WTC11 (cell line): ENCODE data around the gene MRTFB. TPM values are rescaled to one million over a fixed set of nuclear protein-coding genes. Genes with fewer than 3 reads are reported as not detected.

Experiments
- ATAC-seq: fragments of 200-7000 bp; cut with Tn5 transposase; 2 replicates; pipeline ENCODE4 v1.10.0; 2021; ENCODE audit warnings: mild to moderate bottlenecking, moderate library complexity
- CTCF ChIA-PET: fragments of 300-600 bp; sonication (Branson Sonifier 250); formaldehyde crosslinking; loops from one replicate; lab custom pipeline; 2021; ENCODE audit warnings: antibody characterized with exemption; lab: Charles Lee
- POLR2A ChIA-PET: fragments of 350-600 bp; sonication (Branson Sonifier 250); formaldehyde crosslinking; loops from one replicate; lab custom pipeline; 2021; ENCODE audit warnings: antibody characterized with exemption; lab: Charles Lee
- DNase-seq: peaks from one replicate; pipeline ENCODE4 v3.0.0; 2021; ENCODE audit warnings: low spot score
- H3K27ac Mint-ChIP-seq: 2 replicates; pipeline ENCODE4 v1.8.0; 2021; ENCODE audit warnings: mixed read lengths
- H3K27me3 Mint-ChIP-seq: 2 replicates; pipeline ENCODE4 v1.8.0; 2021; ENCODE audit warnings: low read depth, mild to moderate bottlenecking, moderate library complexity, mixed read lengths
- H3K36me3 Mint-ChIP-seq: 2 replicates; pipeline ENCODE4 v1.8.0; 2021; ENCODE audit warnings: mixed read lengths
- H3K4me1 Mint-ChIP-seq: 2 replicates; pipeline ENCODE4 v1.8.0; 2022; ENCODE audit warnings: mixed read lengths
- H3K4me3 Mint-ChIP-seq: 2 replicates; pipeline ENCODE4 v1.8.0; 2021; ENCODE audit warnings: mild to moderate bottlenecking, moderate library complexity, mixed read lengths
- H3K9me3 Mint-ChIP-seq: 2 replicates; pipeline ENCODE4 v1.8.0; 2021; ENCODE audit warnings: mixed read lengths
- EMX1 ChIP-seq: fragments of 250-450 bp; sonication (Bioruptor Pico); IDR thresholded peaks from 2 replicates; pipeline ENCODE4 v1.8.0; 2021; ENCODE audit warnings: mild to moderate bottlenecking
- MYBL2 ChIP-seq: sonication (generic); formaldehyde crosslinking; IDR thresholded peaks from 2 replicates; pipeline ENCODE4 v1.8.1; 2023; ENCODE audit warnings: mild to moderate bottlenecking, moderate library complexity, missing genetic modification reagents
- PRRX2 ChIP-seq: fragments of 250-450 bp; sonication (Bioruptor Pico); IDR thresholded peaks from 2 replicates; pipeline ENCODE4 v1.8.0; 2021; ENCODE audit warnings: mild to moderate bottlenecking
- SMAD4 ChIP-seq: sonication (generic); formaldehyde crosslinking; IDR thresholded peaks from 2 replicates; pipeline ENCODE4 v1.8.0; 2022; ENCODE audit warnings: mild to moderate bottlenecking, missing genetic modification reagents
- TCF7 ChIP-seq: sonication (generic); formaldehyde crosslinking; IDR thresholded peaks from 2 replicates; pipeline ENCODE4 v1.8.0; 2022; ENCODE audit warnings: mild to moderate bottlenecking, low read depth, missing genetic modification reagents, moderate library complexity
- TEAD1 ChIP-seq: sonication (generic); formaldehyde crosslinking; IDR thresholded peaks from 2 replicates; pipeline ENCODE4 v1.8.0; 2022; ENCODE audit warnings: mild to moderate bottlenecking, missing genetic modification reagents
- ZNF317 ChIP-seq: sonication (generic); formaldehyde crosslinking; IDR thresholded peaks from 2 replicates; pipeline ENCODE4 v1.8.1; 2023; ENCODE audit warnings: low read depth, mild to moderate bottlenecking, moderate library complexity, missing genetic modification reagents, borderline replicate concordance
- ZNF396 ChIP-seq: fragments of 250-450 bp; sonication (Bioruptor Pico); IDR thresholded peaks from 2 replicates; pipeline ENCODE4 v1.8.0; 2021; ENCODE audit warnings: mild to moderate bottlenecking, moderate library complexity, borderline replicate concordance
- ZNF416 ChIP-seq: fragments of 250-450 bp; sonication (Bioruptor Pico); IDR thresholded peaks from 2 replicates; pipeline ENCODE4 v1.9.0; 2021; ENCODE audit warnings: mild to moderate bottlenecking, inconsistent platforms
- total RNA-seq: library from RNA; stranded (reverse); gene quantifications from 3 replicates; pipeline ENCODE4 v1.2.3, GENCODE V29; 2021
- TF ChIP-seq, protein P1 (sequence below): fragments of 250-450 bp; sonication (Bioruptor Pico); conservative IDR thresholded peaks from 2 replicates; pipeline ENCODE4 v1.9.0; 2021; ENCODE audit warnings: mild to moderate bottlenecking
- TF ChIP-seq, protein P2 (sequence below): sonication (generic); formaldehyde crosslinking; IDR thresholded peaks from 2 replicates; pipeline ENCODE4 v1.8.1; 2022; ENCODE audit warnings: mild to moderate bottlenecking, moderate library complexity, missing genetic modification reagents
- TF ChIP-seq, protein P3 (sequence below): fragments of 200-600 bp; IDR thresholded peaks from 2 replicates; pipeline ENCODE4 v1.8.0; 2022; ENCODE audit warnings: antibody characterized with exemption
- TF ChIP-seq, protein P4 (sequence below): sonication (generic); formaldehyde crosslinking; IDR thresholded peaks from 2 replicates; pipeline ENCODE4 v1.8.0; 2023; ENCODE audit warnings: missing genetic modification reagents
- TF ChIP-seq, protein P5 (sequence below): sonication (generic); formaldehyde crosslinking; IDR thresholded peaks from 2 replicates; pipeline ENCODE4 v1.8.0; 2023; ENCODE audit warnings: missing genetic modification reagents, mild to moderate bottlenecking, borderline replicate concordance
- TF ChIP-seq, protein P6 (sequence below): sonication (generic); formaldehyde crosslinking; conservative IDR thresholded peaks from 2 replicates; pipeline ENCODE4 v1.8.1; 2022; ENCODE audit warnings: mild to moderate bottlenecking, missing genetic modification reagents
- TF ChIP-seq, protein P7 (sequence below): fragments of 250-450 bp; sonication (Bioruptor Pico); IDR thresholded peaks from 2 replicates; pipeline ENCODE4 v1.8.0; 2021; ENCODE audit warnings: mild to moderate bottlenecking
- TF ChIP-seq, protein P8 (sequence below): sonication (generic); formaldehyde crosslinking; IDR thresholded peaks from 2 replicates; pipeline ENCODE4 v1.8.1; 2023; ENCODE audit warnings: mild to moderate bottlenecking, missing genetic modification reagents

Gene MRTFB
- total RNA-seq, 1 experiment from 2014 or later, result 30.8 TPM

DNA sequence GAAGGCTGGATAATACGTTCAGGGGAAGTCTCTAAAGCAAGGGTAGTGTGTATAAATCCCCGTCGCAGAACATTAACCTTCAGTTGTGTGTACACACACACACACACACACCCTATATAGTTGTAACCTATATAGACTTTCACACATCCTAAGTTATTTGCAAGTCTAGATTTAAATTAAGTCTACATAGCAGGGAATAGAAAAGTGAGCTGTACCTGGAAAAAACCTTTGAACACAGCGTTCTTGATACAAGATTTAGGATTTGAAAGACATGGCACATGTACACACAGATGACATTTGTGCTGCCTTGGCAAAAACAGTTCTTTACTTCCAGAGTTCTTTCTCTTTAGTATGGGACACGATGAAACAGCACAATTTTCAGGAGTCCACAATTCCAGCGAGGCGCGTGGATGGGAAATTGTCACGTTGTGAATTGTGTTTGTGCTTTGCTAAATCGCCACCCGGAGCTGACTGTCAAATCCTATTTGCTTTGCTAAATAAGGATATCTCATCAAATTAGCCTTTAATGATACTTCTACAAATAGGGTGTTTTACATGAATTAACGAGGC lies 233.9 kb downstream of the MRTFB start:
- Mint-ChIP-seq H3K4me3 (peak overlapping the region; percentile 92), H3K4me1 (peaks cover 67% of the 10 kb centered on the region), H3K27ac (no peak overlapping the region; the same call in 1 of the 2 replicates), H3K36me3 (no peaks in the 10 kb centered on the region), H3K9me3 (no peaks in the 10 kb centered on the region), H3K27me3 (peaks cover 8% of the 10 kb centered on the region; the same call in 1 of the 2 replicates)
- DNase-seq (no peak), ATAC-seq (no peak)
- TF ChIP-seq, protein P1, sequence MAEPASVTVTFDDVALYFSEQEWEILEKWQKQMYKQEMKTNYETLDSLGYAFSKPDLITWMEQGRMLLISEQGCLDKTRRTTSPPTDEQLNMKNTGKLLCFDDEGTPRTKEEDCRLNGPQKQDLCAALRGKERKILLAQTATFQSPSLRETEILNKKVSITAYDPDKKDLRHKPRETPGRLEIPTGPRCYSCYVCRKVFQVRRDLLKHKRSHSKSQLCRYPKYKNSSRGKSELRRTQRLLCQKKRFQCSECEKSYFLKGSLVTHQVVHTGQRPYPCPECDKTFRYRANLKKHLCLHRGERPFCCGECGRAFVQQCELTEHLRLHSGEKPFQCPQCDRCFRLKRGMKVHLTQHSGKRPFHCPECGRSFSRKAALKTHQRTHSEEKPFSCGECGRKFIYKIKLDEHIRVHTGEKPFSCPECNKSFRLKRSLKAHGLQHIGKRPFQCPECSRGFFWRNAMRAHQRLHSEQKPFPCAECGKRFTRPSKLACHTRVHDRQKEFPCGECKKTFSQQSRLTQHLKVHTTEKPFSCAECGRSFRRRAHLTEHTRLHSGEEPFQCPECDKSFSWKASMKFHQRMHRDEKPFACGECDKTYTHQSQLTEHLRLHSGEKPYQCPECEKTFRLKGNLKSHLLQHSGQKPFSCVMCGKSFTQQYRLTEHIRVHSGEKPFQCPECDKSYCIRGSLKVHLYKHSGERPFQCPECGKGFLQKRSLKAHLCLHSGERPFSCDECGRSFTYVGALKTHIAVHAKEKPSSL (CRISPR knock-in tag), result no peak
- TF ChIP-seq, protein P2, sequence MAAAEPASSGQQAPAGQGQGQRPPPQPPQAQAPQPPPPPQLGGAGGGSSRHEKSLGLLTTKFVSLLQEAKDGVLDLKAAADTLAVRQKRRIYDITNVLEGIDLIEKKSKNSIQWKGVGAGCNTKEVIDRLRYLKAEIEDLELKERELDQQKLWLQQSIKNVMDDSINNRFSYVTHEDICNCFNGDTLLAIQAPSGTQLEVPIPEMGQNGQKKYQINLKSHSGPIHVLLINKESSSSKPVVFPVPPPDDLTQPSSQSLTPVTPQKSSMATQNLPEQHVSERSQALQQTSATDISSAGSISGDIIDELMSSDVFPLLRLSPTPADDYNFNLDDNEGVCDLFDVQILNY (CRISPR knock-in tag), result no peak
- TF ChIP-seq, protein P3, sequence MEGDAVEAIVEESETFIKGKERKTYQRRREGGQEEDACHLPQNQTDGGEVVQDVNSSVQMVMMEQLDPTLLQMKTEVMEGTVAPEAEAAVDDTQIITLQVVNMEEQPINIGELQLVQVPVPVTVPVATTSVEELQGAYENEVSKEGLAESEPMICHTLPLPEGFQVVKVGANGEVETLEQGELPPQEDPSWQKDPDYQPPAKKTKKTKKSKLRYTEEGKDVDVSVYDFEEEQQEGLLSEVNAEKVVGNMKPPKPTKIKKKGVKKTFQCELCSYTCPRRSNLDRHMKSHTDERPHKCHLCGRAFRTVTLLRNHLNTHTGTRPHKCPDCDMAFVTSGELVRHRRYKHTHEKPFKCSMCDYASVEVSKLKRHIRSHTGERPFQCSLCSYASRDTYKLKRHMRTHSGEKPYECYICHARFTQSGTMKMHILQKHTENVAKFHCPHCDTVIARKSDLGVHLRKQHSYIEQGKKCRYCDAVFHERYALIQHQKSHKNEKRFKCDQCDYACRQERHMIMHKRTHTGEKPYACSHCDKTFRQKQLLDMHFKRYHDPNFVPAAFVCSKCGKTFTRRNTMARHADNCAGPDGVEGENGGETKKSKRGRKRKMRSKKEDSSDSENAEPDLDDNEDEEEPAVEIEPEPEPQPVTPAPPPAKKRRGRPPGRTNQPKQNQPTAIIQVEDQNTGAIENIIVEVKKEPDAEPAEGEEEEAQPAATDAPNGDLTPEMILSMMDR, result no peak
- TF ChIP-seq ZNF396 (CRISPR knock-in tag), result no peak
- no peak for TF ChIP-seq MYBL2
- TF ChIP-seq, protein P4, sequence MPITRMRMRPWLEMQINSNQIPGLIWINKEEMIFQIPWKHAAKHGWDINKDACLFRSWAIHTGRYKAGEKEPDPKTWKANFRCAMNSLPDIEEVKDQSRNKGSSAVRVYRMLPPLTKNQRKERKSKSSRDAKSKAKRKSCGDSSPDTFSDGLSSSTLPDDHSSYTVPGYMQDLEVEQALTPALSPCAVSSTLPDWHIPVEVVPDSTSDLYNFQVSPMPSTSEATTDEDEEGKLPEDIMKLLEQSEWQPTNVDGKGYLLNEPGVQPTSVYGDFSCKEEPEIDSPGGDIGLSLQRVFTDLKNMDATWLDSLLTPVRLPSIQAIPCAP (CRISPR knock-in tag), result no peak
- ChIA-PET CTCF (interaction anchor here (1.0 kb wide), 2 partner anchors 15 to 101 kb away, joined by 3 read pairs; no protein-coding TSS in a partner anchor), POLR2A (no interaction called here)

DNA sequence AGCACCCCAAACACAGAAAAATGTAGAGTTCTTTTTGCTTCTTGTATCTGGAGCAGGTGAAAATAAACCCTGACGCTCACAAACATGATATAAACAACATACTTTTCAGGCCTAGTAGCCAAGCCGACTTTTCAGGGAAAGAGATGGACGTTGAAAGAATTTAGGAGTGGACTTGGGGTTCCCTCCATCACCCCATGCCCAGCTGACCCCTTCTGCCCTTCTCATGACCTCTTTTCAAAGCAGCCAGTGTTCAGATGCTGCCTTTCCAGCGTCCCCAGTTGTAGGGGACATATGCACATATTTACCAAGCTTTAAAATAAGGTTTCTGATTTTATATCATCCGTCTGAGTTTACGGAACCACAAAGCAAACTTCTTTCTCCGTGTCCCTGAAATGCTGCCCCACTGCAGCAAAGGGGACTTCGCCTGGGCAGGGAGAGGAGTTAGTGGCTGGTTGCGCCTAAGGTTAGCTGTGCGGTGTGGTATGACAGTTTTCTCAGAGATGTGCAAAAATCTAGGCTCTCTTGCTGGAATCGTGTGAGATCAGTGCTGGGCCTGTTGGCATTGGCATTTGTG lies 235.5 kb downstream of the MRTFB start:
- CTCF ChIA-PET, result interaction anchor here (1.9 kb wide), 1 partner anchor 8 kb away, joined by 6 read pairs; no protein-coding TSS in a partner anchor
- peaks cover 4% of the 10 kb centered on the region; the same call in 1 of the 2 replicates for H3K36me3 Mint-ChIP-seq
- POLR2A ChIA-PET, result no interaction called here
- no peak for ATAC-seq
- no peaks in the 10 kb centered on the region for H3K9me3 Mint-ChIP-seq
- peak overlapping the region; percentile 52 for H3K27ac Mint-ChIP-seq
- peak overlapping the region; percentile 1; the same call in 1 of the 2 replicates for H3K4me3 Mint-ChIP-seq
- H3K27me3 Mint-ChIP-seq, result peaks cover 5% of the 10 kb centered on the region; the same call in 1 of the 2 replicates
- H3K4me1 Mint-ChIP-seq, result peaks cover 69% of the 10 kb centered on the region
- DNase-seq, result no peak
- TF ChIP-seq TCF7, result no peak
- TF ChIP-seq ZNF416 (CRISPR knock-in tag), result no peak
- TF ChIP-seq, protein P5, sequence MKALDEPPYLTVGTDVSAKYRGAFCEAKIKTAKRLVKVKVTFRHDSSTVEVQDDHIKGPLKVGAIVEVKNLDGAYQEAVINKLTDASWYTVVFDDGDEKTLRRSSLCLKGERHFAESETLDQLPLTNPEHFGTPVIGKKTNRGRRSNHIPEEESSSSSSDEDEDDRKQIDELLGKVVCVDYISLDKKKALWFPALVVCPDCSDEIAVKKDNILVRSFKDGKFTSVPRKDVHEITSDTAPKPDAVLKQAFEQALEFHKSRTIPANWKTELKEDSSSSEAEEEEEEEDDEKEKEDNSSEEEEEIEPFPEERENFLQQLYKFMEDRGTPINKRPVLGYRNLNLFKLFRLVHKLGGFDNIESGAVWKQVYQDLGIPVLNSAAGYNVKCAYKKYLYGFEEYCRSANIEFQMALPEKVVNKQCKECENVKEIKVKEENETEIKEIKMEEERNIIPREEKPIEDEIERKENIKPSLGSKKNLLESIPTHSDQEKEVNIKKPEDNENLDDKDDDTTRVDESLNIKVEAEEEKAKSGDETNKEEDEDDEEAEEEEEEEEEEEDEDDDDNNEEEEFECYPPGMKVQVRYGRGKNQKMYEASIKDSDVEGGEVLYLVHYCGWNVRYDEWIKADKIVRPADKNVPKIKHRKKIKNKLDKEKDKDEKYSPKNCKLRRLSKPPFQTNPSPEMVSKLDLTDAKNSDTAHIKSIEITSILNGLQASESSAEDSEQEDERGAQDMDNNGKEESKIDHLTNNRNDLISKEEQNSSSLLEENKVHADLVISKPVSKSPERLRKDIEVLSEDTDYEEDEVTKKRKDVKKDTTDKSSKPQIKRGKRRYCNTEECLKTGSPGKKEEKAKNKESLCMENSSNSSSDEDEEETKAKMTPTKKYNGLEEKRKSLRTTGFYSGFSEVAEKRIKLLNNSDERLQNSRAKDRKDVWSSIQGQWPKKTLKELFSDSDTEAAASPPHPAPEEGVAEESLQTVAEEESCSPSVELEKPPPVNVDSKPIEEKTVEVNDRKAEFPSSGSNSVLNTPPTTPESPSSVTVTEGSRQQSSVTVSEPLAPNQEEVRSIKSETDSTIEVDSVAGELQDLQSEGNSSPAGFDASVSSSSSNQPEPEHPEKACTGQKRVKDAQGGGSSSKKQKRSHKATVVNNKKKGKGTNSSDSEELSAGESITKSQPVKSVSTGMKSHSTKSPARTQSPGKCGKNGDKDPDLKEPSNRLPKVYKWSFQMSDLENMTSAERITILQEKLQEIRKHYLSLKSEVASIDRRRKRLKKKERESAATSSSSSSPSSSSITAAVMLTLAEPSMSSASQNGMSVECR (CRISPR knock-in tag), result no peak
- TF ChIP-seq, protein P2 (CRISPR knock-in tag), result no peak
- TF ChIP-seq ZNF317 (CRISPR knock-in tag), result no peak
- no peak for TF ChIP-seq ZNF396 (CRISPR knock-in tag)
- TF ChIP-seq, protein P6, sequence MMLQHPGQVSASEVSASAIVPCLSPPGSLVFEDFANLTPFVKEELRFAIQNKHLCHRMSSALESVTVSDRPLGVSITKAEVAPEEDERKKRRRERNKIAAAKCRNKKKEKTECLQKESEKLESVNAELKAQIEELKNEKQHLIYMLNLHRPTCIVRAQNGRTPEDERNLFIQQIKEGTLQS (CRISPR knock-in tag), result no peak
- TF ChIP-seq SMAD4 (CRISPR knock-in tag), result no peak
- no peak for TF ChIP-seq PRRX2 (CRISPR knock-in tag)
- TF ChIP-seq, protein P7, sequence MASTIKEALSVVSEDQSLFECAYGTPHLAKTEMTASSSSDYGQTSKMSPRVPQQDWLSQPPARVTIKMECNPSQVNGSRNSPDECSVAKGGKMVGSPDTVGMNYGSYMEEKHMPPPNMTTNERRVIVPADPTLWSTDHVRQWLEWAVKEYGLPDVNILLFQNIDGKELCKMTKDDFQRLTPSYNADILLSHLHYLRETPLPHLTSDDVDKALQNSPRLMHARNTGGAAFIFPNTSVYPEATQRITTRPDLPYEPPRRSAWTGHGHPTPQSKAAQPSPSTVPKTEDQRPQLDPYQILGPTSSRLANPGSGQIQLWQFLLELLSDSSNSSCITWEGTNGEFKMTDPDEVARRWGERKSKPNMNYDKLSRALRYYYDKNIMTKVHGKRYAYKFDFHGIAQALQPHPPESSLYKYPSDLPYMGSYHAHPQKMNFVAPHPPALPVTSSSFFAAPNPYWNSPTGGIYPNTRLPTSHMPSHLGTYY (CRISPR knock-in tag), result no peak
- TF ChIP-seq, protein P8, sequence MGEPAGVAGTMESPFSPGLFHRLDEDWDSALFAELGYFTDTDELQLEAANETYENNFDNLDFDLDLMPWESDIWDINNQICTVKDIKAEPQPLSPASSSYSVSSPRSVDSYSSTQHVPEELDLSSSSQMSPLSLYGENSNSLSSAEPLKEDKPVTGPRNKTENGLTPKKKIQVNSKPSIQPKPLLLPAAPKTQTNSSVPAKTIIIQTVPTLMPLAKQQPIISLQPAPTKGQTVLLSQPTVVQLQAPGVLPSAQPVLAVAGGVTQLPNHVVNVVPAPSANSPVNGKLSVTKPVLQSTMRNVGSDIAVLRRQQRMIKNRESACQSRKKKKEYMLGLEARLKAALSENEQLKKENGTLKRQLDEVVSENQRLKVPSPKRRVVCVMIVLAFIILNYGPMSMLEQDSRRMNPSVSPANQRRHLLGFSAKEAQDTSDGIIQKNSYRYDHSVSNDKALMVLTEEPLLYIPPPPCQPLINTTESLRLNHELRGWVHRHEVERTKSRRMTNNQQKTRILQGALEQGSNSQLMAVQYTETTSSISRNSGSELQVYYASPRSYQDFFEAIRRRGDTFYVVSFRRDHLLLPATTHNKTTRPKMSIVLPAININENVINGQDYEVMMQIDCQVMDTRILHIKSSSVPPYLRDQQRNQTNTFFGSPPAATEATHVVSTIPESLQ (CRISPR knock-in tag), result no peak
- TF ChIP-seq TEAD1, result no peak
- no peak for TF ChIP-seq EMX1 (CRISPR knock-in tag)
